NCI-H1930 (cell line): ENCODE results near the gene NAV1.
"Not testable (repeated sequence)": the region's sequence is repeated elsewhere in the genome, so short reads cannot be mapped to it uniquely, and the experiment has no call there.

Source experiments
- DNase-seq, 2 experiments: peaks; one replicate each; lab custom pipeline; 2025; lab: John Stamatoyannopoulos, UW

The NAV1 gene

GRCh38 chr1:201504799-201505502 is 34.0 kb upstream of the NAV1 start:
- DNase-seq = no peak

- no peak for DNase-seq
These were observed 33.4 kb upstream of the NAV1 start for GRCh38 chr1:201505503-201505890.

GRCh38 chr1:201506092-201506491 is 32.8 kb upstream of the NAV1 start:
- no peak for DNase-seq

DNA sequence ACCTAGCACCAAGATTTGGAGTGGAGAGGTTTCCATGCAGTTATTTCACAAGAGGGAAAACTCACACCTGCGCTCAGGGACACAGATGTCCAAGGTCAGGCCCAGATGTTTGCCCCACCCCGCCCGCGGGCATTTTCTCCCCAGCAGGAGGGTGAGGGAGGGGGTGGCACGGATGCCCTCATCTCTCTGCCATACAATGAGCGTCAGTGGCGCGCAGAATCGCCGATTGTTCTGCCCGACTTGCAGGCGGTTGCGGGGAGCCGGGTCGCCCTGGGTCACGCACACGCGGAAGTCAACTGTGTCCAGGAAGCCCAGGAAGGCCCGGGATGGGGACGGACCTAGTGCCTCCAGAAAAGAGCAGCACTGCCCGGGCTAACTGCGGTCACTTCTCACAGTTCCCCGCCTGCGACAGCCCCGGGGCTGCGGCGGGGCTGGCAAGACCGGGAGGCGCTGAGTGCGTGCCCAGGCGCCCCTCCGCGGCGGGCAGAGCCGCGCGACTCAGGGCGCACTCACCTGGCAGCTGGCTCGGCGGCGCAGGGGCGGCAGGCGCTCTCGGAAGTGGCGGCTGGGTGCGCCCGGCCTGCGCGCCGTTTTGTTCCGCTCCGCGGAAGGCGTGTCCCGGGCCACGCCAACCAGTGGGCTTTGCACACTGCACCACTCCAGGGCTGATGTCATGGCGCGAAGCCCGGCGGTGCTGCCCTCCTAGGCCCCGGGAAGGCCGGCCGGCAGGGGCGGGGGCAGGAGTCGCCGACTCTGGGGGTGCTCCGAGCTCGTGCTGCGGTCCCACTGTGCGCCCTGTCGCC is 32.2 kb upstream of the NAV1 start, which contains the start of gene CSRP1:
TSS of gene CSRP1 (minus strand) at position 567 of the 803 bp plus-strand sequence. CDS start 10,820 bp downstream, outside the sequence.
- peak; percentile 67 to 74 for DNase-seq

GRCh38 chr1:201507360-201507675 is 31.6 kb upstream of the NAV1 start:
- DNase-seq = no peak

- no peak for DNase-seq
These were observed 30.1 kb upstream of the NAV1 start for GRCh38 chr1:201508809-201509208.

DNA sequence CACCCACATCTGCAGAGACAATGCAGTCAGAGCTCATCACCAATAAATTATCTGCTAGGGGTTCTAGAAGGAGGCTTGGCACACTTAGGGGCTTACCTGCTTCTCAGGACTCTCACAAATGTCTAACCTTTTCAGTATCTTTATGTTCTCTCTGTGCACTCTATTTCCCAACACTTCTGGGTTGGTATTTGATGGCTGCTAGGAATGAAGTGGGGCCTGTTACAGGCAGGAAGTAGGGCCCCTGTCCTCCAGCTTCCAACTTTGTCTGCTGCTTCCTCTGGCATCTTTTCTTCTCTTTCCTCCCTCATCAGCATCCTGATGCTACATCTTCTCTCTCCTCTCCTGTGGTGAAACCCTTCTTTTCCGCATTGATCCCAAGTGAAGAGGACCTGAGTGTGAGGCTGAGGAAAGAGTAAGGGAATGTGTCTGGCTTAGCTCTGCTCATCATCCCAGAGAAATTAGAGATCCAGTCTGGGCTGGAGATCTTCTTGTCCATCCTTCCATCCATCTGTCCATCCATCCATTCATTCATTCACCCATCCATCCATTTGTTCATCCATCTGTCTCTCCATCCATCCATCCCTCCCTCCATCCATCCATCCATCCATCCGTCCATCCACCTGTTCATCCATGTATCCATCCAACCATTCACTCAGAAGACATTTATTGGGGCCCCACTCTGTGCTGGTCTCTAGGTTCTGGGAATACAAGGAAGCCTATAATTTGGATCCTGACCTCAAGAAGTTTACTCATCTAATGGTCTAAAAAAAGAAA is 29.1 kb upstream of the NAV1 start:
- no peak for DNase-seq

- no peak for DNase-seq
These were observed 28.2 kb upstream of the NAV1 start for GRCh38 chr1:201510734-201511133.

- no peak for DNase-seq
These were observed 27.5 kb upstream of the NAV1 start for GRCh38 chr1:201511396-201511940.

DNA sequence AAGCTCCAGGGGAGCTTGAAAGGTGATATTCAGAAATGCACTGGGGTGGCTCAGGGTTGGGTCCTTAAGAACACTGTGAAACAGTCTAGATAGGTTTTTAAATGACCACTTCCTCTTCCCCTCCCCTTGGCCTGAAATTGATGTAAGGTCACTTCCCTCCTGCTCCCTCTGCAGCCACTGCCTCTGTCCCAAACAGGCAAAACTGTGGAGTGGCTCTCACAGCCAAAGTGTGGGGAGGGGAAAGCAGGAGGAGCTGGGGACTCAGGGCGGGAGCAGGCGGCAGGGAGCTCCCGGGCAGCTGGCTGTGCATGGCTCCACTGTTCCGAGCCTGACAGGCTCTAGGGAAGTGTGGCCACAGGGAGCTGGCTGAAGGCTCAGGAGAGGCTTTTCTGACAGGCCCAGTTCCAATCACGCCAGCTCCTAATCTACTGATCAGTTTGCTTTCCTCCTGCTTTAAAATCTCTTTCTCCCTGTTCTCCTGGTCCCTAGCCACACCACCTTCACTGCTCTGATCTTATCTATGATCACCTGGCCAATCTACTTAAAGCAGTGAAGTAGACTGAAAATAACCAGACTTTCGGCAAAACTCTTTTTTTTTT is 26.9 kb upstream of the NAV1 start:
- DNase-seq = no peak

DNA sequence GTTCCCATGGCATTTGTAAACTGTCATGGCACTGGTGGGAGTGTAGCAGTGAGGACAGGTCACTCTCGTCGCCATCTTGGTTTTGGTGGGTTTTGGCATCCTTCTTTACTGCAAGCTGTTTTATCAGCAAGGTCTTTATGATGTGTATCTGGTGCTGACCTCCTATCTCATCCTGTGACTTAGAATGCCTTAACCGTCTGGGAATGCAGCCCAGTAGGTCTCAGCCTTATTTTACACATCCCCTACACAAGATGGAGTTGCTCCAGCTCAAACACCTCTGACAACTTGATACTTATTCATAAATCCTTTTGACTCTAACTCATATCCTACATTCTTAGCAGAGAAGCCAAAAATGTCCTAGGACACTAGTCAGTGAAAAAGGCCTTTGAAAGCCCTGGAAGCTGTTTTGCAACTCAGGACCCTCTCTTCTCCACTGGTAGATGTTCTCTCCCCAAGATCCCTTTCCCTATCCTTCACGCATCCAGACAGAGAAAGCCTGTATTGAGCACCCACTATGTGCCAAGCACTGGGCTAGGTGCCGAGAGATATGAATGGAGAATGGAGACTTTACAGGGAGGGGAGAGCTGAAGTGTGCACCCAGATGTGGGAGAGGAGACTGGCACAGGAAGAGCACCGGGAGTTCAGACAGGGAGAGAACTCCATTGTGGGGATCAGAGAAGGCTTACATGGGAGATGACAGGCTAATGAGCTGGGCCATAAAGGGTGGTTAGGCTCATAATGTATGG is 25.3 kb upstream of the NAV1 start:
- DNase-seq = no peak

DNA sequence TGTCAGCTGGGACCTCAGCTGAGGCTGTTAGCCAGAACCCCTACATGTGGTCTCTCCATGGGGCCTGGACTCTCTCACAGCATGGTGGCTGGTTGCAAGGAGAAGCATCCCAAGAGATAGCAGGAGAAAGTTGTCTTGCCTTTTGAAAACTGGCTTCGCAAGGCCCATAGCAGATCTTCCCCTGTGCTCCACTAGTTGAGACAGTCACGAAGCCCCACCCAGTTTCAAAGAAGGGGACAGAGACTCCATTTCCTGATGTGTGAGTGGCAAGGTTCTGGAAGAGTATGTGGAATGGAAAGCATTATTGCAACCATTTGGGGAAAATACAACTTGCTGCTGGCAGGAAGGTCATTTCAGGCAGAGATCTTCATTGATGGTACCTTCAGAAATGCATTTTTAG is 24.5 kb upstream of the NAV1 start:
- no peak for DNase-seq

- no peak for DNase-seq
These were observed 23.7 kb upstream of the NAV1 start for GRCh38 chr1:201515062-201515750.

DNA sequence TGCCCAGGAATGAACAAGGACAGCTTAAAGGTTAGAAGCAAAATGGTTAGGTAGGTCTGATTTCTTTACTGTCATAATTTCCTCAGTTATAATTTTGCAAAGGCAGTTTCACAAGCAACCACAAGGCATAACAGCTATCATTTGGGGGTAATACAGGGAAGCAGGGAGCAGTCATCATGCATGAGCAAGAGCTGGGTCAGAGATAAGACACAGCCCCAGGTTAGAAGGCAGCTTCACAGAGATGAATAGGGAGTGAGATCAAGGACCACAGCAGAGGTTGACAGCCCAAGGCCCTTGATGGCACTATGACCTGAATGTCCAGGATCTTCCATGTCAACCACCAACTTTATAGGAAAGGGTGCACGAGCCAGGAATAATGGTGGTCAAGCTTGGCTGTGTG is 23.0 kb upstream of the NAV1 start:
- DNase-seq = no peak

DNA sequence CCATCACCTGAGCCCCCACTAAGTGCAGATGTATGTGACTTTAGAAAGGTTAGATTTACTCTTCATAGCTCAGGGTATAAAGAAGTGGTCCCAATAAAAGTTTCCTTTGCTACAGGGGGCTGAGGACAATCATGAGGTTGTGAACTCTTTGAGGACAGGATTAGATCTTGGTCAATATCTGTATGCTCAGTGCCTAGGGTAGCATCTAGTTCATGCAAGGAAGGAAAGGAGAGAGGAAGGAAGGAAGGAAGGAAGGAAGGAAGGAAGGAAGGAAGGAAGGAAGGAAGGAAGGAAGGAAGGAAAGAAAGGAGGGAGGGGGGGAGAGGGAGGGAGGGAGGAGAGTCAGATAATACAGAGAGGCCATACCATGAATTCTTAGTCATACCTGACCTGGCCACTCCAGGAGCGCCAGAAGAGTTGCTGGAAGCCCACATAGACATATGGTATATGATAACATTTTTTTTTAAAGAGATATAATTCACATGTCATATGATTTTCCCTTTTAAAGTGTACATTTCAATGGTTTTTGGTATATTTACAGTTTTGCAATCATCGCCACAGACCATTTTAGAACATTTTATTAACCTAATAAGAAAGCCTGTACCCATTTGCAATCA is 22.3 kb upstream of the NAV1 start:
- DNase-seq = no peak

DNA sequence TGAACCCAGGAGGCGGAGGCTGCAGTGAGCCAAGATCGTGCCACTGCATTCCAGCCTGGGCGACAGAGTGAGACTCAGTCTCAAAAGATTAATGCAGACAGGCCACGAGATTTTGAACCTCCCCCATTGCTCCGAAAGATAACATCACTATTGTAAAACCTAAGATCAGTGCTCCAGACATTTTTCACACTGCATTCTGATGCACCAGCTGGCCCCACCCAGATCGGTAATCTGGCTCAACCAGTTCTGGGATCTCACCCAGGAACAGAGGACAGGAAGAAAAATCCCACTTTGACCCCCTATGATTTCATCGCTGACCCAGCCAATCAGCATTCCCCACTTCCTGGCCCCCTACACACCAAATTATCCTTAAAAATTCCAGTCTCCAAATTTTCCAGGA is 21.3 kb upstream of the NAV1 start:
- DNase-seq = no peak

DNA sequence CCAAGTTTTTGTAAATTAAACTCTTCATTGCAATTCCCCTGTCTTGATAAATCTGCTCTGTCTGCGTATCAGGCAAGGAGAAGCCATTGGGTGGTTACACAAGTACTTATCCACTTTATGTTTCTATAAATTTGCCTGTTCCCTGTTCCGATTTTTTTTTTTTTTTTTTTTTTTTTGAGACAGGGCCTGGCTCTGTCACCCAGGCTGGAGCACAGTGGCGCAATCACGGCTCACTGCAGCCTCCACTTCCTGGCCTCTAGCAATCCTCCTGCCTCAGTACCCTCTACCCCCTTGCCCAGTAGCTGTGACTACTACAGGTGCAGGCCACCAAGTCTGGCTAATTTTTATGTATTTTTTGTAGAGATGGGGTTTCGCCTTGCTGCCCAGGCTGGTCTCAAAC is 20.9 kb upstream of the NAV1 start:
- DNase-seq = no peak

DNA sequence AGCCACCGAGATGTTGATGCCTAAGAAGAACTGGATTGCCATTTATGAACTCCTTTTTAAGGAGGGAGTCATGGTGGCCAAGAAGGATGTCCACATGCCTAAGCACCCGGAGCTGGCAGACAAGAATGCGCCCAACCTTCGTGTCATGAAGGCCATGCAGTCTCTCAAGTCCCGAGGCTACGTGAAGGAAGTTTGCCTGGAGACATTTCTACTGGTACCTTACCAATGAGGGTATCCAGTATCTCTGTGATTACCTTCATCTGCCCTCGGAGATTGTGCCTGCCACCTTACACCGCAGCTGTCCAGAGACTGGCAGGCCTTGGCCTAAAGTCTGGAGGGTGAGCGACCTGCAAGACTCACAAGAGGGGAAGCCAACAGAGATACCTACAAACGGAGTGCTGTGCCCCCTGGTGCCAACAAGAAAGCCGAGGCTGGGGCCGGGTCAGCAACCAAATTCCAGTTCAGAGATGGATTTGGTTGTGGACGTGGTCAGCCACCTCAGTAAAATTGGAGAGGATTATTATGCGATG is 18.8 kb upstream of the NAV1 start:
- DNase-seq = not testable (repeated sequence)

DNA sequence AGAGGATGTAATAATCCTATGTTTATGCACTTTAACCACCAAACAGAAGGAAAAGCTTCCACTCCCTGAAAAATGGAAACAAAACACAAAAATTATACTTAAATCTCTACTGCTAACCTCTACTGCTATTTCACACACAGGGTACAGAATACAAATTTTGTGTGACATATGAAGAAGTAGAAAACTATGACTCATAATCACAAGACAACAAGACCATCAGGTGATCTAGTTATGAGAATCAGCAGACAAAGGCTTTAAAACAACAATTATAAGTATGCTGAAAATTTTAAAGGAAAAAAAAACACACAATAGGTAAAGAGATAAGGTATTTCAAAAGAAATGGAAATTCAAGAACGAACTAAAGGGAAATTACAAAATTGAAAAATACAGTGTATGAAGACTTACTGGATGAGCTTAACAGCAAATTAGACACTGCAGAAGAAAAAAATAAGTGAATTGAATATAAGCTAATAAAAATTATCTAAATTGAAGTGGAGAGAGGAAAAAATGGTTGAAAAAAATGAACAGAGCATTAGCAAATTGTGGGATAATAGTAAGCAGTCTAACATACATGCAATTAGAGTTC is 13.6 kb upstream of the NAV1 start:
- DNase-seq = no peak

DNA sequence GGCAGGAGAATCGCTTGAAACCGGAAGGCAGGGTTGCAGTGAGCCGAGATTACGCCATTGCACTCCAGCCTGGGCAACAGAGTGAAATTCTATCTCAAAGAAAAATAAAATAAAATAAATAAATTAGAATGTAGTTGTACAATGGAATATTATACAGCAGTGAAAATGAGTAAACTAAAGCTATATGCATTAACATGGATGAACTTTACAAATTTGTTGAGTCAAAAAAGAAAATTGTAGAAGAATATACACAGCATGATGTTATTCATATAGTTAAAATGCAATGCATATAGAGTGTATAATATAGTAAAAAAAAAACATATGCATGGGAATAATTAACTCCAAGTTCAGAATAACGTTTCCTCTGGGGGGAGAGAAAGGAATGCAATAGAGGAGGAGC is 11.0 kb upstream of the NAV1 start:
- no peak for DNase-seq
